ENCODE measurements around the gene GUCA2A.

- TF ChIP-seq CTCF (IDR thresholded peaks at IDR 0.05) (no peak), POLR2A (IDR thresholded peaks at IDR 0.05) (no peak), EP300 (IDR thresholded peaks at IDR 0.05) (no peak)
These were observed 18.8 kb upstream of the GUCA2A start for GRCh38 chr1:42183210-42183956.
